SK-N-MC (cell line): ENCODE results near the gene USP22.

Experiments
- DNase-seq: peaks from one replicate; pipeline ENCODE4 v3.0.0-alpha.2; 2011; ENCODE audit warnings: low read depth, low spot score
- H3K27ac ChIP-seq: fragments of 200-600 bp; sonication (generic); 2 replicates; pipeline ENCODE4 v1.5.1; 2016; ENCODE audit warnings: mixed run types
- H3K36me3 ChIP-seq: fragments of 200-600 bp; sonication (generic); 2 replicates; pipeline ENCODE4 v1.6.1; 2017; ENCODE audit warnings: antibody characterized with exemption, low read length, mixed read lengths; ENCODE audit not compliant: insufficient read depth
- H3K4me3 ChIP-seq: fragments of 200-600 bp; sonication (generic); 2 replicates; pipeline ENCODE4 v1.5.1; 2016
- H3K9ac ChIP-seq: fragments of 200-600 bp; sonication (generic); 2 replicates; pipeline ENCODE4 v1.8.0; 2017; ENCODE audit warnings: mixed run types, mixed read lengths; ENCODE audit not compliant: insufficient read length
- H3K9me3 ChIP-seq: fragments of 200-600 bp; sonication (generic); 2 replicates; pipeline ENCODE4 v1.6.1; 2017; ENCODE audit warnings: low read depth, mild to moderate bottlenecking, antibody characterized with exemption, low read length, moderate library complexity, mixed read lengths
- EZH2 ChIP-seq: fragments of 200-600 bp; sonication (generic); IDR thresholded peaks from one replicate; pipeline ENCODE4 v1.6.1; 2017; ENCODE audit warnings: antibody characterized with exemption
- FOXP2 ChIP-seq: optimal IDR thresholded peaks from 2 replicates; pipeline ENCODE3; 2011; ENCODE audit warnings: mild to moderate bottlenecking, moderate library complexity; ENCODE audit not compliant: insufficient read depth; ENCODE audit errors: extremely low read length, control extremely low read depth
- POLR2AphosphoS5 ChIP-seq: IDR thresholded peaks from 2 replicates; pipeline ENCODE4 v1.6.1; 2012; ENCODE audit warnings: mild to moderate bottlenecking, low read depth, low read length, borderline replicate concordance

The USP22 gene

DNA sequence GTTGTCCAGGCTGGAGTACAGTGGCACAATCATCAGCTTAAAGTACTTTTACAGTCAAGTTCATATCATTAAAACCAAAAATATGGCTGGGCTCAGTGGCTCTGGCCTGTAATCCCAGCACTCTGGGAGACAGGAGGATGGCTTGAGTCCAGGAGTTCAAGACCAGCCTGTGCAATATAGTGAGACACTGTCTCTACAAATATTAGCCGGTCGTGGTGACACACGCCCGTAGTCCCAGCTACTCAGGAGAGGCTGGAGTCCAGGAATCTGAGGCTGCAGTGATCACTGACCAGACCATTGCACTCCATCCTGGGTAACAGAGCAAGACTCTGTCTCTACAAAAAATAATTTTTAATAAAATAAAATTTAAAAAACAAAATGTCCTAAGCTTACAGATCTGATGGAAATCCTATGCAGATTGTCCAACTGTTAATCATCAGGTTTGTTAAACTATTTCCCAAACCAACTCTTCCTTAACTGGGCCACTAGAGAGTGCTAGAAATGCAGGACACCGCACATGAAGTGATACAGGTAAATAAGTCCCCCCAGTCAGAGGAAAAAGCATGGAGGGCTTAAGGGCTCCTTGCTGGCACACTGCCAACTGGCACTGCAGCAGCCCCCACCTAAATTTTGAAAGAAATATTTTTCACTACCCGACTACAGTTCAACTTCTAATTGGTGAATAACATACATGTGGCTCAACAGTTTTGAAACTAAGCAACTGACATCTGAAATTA is 2.8 kb downstream of the USP22 start:
- Histone ChIP-seq H3K9me3 (no peaks in the 10 kb centered on the region), H3K27ac (0 out of 2 replicates have a peak overlapping the region, but pooled peaks have one; percentile 57), H3K9ac (peak overlapping the region; percentile 99), H3K36me3 (peaks cover 30% of the 10 kb centered on the region), H3K4me3 (peak overlapping the region; percentile 88)
- TF ChIP-seq FOXP2 (no peak), POLR2AphosphoS5 (no peak), EZH2 (no peak)
- no peak for DNase-seq

DNA sequence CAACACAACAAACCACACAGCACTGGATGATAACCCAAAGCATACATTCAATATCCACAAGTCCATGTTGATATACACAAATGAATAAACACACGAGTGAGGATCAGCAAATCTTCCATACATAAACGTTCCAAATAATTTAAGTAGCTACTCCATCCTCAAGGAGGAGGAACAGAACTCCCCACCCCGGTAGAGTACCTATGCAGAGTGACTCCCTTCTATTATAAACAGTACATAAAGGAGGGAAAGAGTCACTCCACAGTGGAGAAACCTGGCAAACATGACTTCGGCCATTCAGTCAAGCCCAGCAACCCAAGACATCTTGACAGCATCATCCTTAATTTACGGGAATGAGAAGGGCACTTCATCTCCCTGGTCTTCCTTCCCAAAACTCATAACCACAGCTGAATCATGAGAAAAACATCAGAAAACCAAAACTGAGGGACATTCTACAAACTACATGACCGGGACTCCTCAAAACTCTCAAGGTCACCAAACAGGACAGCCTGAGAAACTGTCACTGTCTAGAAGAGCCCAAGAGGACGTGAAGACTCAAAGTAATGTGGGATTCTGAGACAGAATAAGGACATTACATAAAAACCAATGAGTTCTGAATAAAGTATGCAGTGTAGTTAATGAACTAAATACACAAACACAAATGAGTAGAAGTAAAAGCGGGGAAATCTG is 5.6 kb downstream of the USP22 start:
- Histone ChIP-seq H3K9ac (no peak overlapping the region), H3K27ac (no peak overlapping the region), H3K9me3 (no peaks in the 10 kb centered on the region), H3K4me3 (no peak overlapping the region), H3K36me3 (peaks cover 39% of the 10 kb centered on the region)
- TF ChIP-seq FOXP2 (no peak), POLR2AphosphoS5 (no peak), EZH2 (no peak)
- no peak for DNase-seq

GRCh38 chr17:21036361-21036881 is 6.4 kb downstream of the USP22 start:
- H3K9me3 ChIP-seq, result no peaks in the 10 kb centered on the region
- H3K4me3 ChIP-seq, result no peak overlapping the region
- no peak overlapping the region for H3K27ac ChIP-seq
- H3K36me3 ChIP-seq, result peaks cover 45% of the 10 kb centered on the region
- TF ChIP-seq FOXP2, result no peak
- no peak for DNase-seq
- H3K9ac ChIP-seq, result no peak overlapping the region

DNA sequence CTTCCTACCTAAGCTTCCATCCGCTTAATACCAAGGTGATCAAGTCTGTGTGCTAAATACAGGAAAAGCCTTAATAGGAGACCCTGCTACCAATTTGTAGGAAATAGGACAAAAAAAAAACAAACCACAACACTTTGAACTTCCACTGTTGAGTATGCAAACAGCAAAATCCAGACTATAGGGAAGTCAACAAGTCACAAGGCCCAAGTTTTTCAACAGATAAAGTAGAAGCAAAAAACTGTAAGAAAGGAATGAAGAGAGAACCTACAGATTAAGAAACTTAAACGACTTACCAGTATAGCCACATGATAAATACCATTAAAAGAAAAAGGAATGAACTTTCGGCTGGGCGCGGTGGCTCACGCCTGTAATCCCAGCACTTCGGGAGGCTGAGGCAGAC is 7.4 kb downstream of the USP22 start:
- Histone ChIP-seq H3K9ac (no peak overlapping the region), H3K9me3 (no peaks in the 10 kb centered on the region), H3K27ac (no peak overlapping the region), H3K36me3 (peaks cover 45% of the 10 kb centered on the region), H3K4me3 (no peak overlapping the region)
- TF ChIP-seq EZH2 (no peak), FOXP2 (no peak), POLR2AphosphoS5 (no peak)
- no peak for DNase-seq

GRCh38 chr17:21034340-21035235 is 8.2 kb downstream of the USP22 start:
- H3K4me3 ChIP-seq, result no peak overlapping the region
- H3K36me3 ChIP-seq, result peaks cover 43% of the 10 kb centered on the region
- H3K9me3 ChIP-seq, result no peaks in the 10 kb centered on the region
- H3K9ac ChIP-seq, result no peak overlapping the region
- DNase-seq, result no peak
- TF ChIP-seq EZH2, result no peak
- TF ChIP-seq POLR2AphosphoS5, result no peak
- no peak for TF ChIP-seq FOXP2
- H3K27ac ChIP-seq, result no peak overlapping the region

DNA sequence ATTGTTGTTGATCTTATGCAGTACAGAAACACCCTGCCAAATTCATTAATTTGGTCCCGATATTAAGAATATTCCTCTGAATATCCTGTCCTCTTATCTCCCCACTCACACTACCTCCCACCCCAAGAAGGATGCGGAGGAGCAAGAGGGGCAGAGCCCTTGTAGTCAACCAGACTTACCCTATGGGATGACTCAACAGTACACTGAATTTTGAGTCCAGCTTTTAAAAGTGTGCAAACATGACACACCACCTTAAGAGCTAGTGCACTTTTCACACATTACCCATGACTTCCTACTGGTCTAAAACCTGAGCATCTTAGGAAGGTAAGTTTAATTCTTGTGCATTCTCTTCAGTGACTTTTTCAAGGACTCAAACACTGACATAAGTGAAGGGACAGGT is 9.5 kb downstream of the USP22 start:
- Histone ChIP-seq H3K36me3 (peaks cover 47% of the 10 kb centered on the region), H3K9ac (no peak overlapping the region), H3K9me3 (no peaks in the 10 kb centered on the region), H3K4me3 (no peak overlapping the region), H3K27ac (no peak overlapping the region)
- TF ChIP-seq EZH2, result no peak
- TF ChIP-seq FOXP2, result no peak
- no peak for TF ChIP-seq POLR2AphosphoS5
- DNase-seq, result no peak

- Histone ChIP-seq H3K9me3 (no peaks in the 10 kb centered on the region), H3K36me3 (peaks cover 52% of the 10 kb centered on the region), H3K27ac (no peak overlapping the region), H3K4me3 (no peak overlapping the region), H3K9ac (no peak overlapping the region)
- no peak for TF ChIP-seq EZH2
- no peak for TF ChIP-seq FOXP2
- no peak for TF ChIP-seq POLR2AphosphoS5
- no peak for DNase-seq
These were observed 10.9 kb downstream of the USP22 start for GRCh38 chr17:21031756-21032396.
